Endodermal cell (in vitro differentiated cells): ENCODE data around the gene EXOC6. TPM values are rescaled to one million over a fixed set of nuclear protein-coding genes. Genes with fewer than 3 reads are reported as not detected.

Experiments
- DNase-seq: peaks from one replicate; pipeline ENCODE4 v3.0.0-alpha.2; 2017
- H3K27ac ChIP-seq: 2 replicates; pipeline ENCODE4 v1.5.1; 2013; ENCODE audit warnings: mild to moderate bottlenecking, low read depth, low read length, moderate library complexity
- H3K27me3 ChIP-seq: 2 replicates; pipeline ENCODE4 v1.6.1; 2013; ENCODE audit warnings: mild to moderate bottlenecking, low read length, moderate library complexity; ENCODE audit not compliant: insufficient read depth, control insufficient read depth, poor library complexity, severe bottlenecking
- H3K36me3 ChIP-seq: 2 replicates; pipeline ENCODE4 v1.7.0; 2013; ENCODE audit warnings: mild to moderate bottlenecking, low read length, moderate library complexity; ENCODE audit not compliant: control insufficient read depth, insufficient read depth
- H3K4me1 ChIP-seq: one replicate; pipeline ENCODE4 v1.7.0; 2013; ENCODE audit warnings: low read length; ENCODE audit not compliant: control insufficient read depth, insufficient read depth
- H3K4me3 ChIP-seq: 2 replicates; pipeline ENCODE4 v1.5.1; 2013; ENCODE audit warnings: mild to moderate bottlenecking, low read length, moderate library complexity
- H3K9ac ChIP-seq: 2 replicates; pipeline ENCODE4 v1.6.1; 2013; ENCODE audit warnings: mild to moderate bottlenecking, low read length, moderate library complexity; ENCODE audit not compliant: poor library complexity, severe bottlenecking; ENCODE audit errors: extremely low read depth
- H3K9me3 ChIP-seq: 2 replicates; pipeline ENCODE4 v1.6.1; 2013; ENCODE audit warnings: mild to moderate bottlenecking, low read length, moderate library complexity; ENCODE audit not compliant: control insufficient read depth
- H3K27ac Mint-ChIP-seq: 2 replicates; pipeline ENCODE4 v1.8.0; 2020; ENCODE audit warnings: mixed read lengths
- H3K27me3 Mint-ChIP-seq: 2 replicates; pipeline ENCODE4 v1.8.0; 2021; ENCODE audit warnings: mild to moderate bottlenecking, mixed read lengths; ENCODE audit not compliant: insufficient read depth
- H3K36me3 Mint-ChIP-seq: 2 replicates; pipeline ENCODE4 v1.8.0; 2020; ENCODE audit warnings: low read depth, mixed read lengths
- H3K4me1 Mint-ChIP-seq: 2 replicates; pipeline ENCODE4 v1.8.0; 2020; ENCODE audit warnings: mixed read lengths
- H3K4me3 Mint-ChIP-seq: 2 replicates; pipeline ENCODE4 v1.8.0; 2020; ENCODE audit warnings: mild to moderate bottlenecking, moderate library complexity, mixed read lengths
- H3K9me3 Mint-ChIP-seq: 2 replicates; pipeline ENCODE4 v1.8.0; 2020; ENCODE audit warnings: mild to moderate bottlenecking, mixed read lengths
- WGBS, 2 experiments: methylation state at CpG; one replicate each; pipeline versions ENCODE4 v1.1.5 to v1.1.7; 2013; ENCODE audit warnings: missing lambda C conversion rate in 2 of 2, mixed read lengths in 1 of 2; ENCODE audit not compliant: insufficient coverage in 1 of 2, insufficient read length in 1 of 2; 5-methylcytosine and 5-hydroxymethylcytosine counted together
- total RNA-seq, 2 donors: library from RNA; stranded (reverse); fragmentation: NEBNext Ultra II Directional in 1 of 2; extraction: Animal tissue kit (Norgen Biotek cat#: 25700) in 1 of 2; gene quantifications; 2 replicates in 1 of 2; 3 replicates in 1 of 2; pipeline ENCODE4 v1.2.1, GENCODE V29; 2021
- TF ChIP-seq, protein P1 (sequence below): fragments of 200-600 bp; sonication (generic); conservative IDR thresholded peaks from 2 replicates; pipeline ENCODE4 v1.5.0; 2021; ENCODE audit warnings: antibody characterized with exemption, mild to moderate bottlenecking

The EXOC6 gene
- total RNA-seq, 2 donors from 2014 or later: 12.1 to 21.3 TPM

DNA sequence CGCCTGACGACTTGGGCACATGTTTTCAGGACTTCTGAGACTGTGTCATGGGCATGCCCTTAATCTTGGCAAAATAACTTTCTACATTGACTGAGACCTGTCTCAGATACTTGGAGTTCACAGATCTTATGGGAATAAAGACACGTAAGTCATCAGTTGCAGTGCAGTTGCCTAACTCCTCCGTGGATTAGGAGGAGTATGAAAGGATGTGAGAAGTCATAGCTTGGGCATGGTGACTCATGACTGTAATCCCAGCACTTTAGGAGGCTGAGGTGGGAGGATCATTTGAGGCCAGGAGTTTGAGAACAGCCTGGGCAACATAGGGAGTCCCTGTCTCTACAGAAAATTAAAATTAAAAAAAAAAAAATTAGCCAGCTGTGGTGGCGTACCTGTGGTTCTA lies 49.6 kb downstream of the EXOC6 start:
- Mint-ChIP-seq H3K27me3 (no peaks in the 10 kb centered on the region), H3K4me1 (peaks cover 30% of the 10 kb centered on the region), H3K4me3 (no peak overlapping the region), H3K36me3 (no peaks in the 10 kb centered on the region), H3K9me3 (no peaks in the 10 kb centered on the region), H3K27ac (no peak overlapping the region)
- 92 to 97% methylated on average over 5 of the region's 5 CpGs for WGBS, 2 experiments
- Histone ChIP-seq H3K9me3 (no peaks in the 10 kb centered on the region), H3K9ac (no peak overlapping the region), H3K27me3 (no peaks in the 10 kb centered on the region), H3K4me3 (no peak overlapping the region), H3K4me1 (no peaks in the 10 kb centered on the region), H3K36me3 (peaks cover 13% of the 10 kb centered on the region), H3K27ac (no peak overlapping the region)
- DNase-seq: no peak
- TF ChIP-seq, protein P1, sequence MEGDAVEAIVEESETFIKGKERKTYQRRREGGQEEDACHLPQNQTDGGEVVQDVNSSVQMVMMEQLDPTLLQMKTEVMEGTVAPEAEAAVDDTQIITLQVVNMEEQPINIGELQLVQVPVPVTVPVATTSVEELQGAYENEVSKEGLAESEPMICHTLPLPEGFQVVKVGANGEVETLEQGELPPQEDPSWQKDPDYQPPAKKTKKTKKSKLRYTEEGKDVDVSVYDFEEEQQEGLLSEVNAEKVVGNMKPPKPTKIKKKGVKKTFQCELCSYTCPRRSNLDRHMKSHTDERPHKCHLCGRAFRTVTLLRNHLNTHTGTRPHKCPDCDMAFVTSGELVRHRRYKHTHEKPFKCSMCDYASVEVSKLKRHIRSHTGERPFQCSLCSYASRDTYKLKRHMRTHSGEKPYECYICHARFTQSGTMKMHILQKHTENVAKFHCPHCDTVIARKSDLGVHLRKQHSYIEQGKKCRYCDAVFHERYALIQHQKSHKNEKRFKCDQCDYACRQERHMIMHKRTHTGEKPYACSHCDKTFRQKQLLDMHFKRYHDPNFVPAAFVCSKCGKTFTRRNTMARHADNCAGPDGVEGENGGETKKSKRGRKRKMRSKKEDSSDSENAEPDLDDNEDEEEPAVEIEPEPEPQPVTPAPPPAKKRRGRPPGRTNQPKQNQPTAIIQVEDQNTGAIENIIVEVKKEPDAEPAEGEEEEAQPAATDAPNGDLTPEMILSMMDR: no peak

DNA sequence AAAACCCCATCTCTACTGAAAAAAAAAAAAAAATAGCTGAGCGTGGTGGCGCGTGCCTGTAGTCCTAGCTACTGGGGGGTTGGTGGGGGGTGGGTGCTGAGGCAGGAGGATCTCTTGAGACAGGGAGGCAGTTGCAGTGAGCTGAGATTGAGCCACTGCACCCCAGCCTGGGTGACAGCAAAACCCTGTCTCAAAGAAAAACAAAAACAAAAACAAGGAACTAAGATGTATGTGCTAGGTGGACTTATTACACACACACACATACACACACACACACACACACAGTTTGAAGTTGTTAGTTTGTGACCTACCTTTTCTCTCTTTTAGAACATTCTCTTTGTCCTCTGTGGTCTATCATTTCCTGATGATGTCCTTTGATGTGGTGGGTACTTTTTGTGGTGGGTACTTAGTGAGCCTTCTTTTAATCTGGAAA lies 53.5 kb downstream of the EXOC6 start:
- TF ChIP-seq, protein P1: no peak
- H3K4me1 ChIP-seq: no peaks in the 10 kb centered on the region
- H3K36me3 ChIP-seq: peaks cover 11% of the 10 kb centered on the region
- no peaks in the 10 kb centered on the region for H3K27me3 ChIP-seq
- no peak overlapping the region for H3K9ac ChIP-seq
- Mint-ChIP-seq H3K4me1 (peaks cover 7% of the 10 kb centered on the region), H3K9me3 (no peaks in the 10 kb centered on the region), H3K27me3 (no peaks in the 10 kb centered on the region), H3K4me3 (no peak overlapping the region), H3K36me3 (no peaks in the 10 kb centered on the region), H3K27ac (no peak overlapping the region)
- DNase-seq: no peak
- WGBS, 2 experiments: 95% methylated on average over 3 of the region's 3 CpGs; no CpG with 5 or more reads in 1 of the 2 experiments
- no peak overlapping the region for H3K27ac ChIP-seq
- H3K9me3 ChIP-seq: no peaks in the 10 kb centered on the region
- no peak overlapping the region for H3K4me3 ChIP-seq

DNA sequence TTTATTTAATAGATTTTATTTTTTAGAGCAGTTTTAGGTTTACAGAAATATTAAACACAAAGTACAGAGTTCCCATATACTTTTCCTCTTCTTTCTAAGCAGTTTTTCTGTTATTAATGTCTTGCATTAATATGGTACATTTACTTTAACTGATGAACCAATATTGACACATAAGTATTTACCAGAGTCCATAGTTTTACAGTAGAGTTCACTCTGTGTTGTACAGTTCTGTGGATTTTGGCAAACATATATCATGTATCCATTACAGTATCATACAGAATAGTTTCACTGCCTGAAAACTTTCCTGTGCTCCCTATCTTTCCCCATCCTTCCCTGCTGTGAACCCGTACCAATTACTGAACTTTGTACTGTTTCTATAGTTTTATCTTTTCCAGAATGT lies 55.3 kb downstream of the EXOC6 start:
- H3K9ac ChIP-seq: no peak overlapping the region
- WGBS, 2 experiments: no CpG with 5 or more reads among the region's 1 CpG
- DNase-seq: no peak
- TF ChIP-seq, protein P1: no peak
- no peaks in the 10 kb centered on the region for H3K4me1 ChIP-seq
- Mint-ChIP-seq H3K9me3 (no peaks in the 10 kb centered on the region), H3K36me3 (peaks cover 9% of the 10 kb centered on the region), H3K27me3 (no peaks in the 10 kb centered on the region), H3K4me3 (no peak overlapping the region), H3K27ac (no peak overlapping the region), H3K4me1 (no peaks in the 10 kb centered on the region)
- peaks cover 10% of the 10 kb centered on the region for H3K36me3 ChIP-seq
- H3K27ac ChIP-seq: no peak overlapping the region
- H3K9me3 ChIP-seq: no peaks in the 10 kb centered on the region
- no peak overlapping the region for H3K4me3 ChIP-seq
- H3K27me3 ChIP-seq: no peaks in the 10 kb centered on the region
